NCI-H526 (cell line): ENCODE measurements around the gene POLR2H.
A peak's percentile ranks its signal among the peaks of the same experiment; 100 is the strongest.

Source experiments
- DNase-seq, 2 experiments: peaks; one replicate each; lab custom pipeline; 2025; lab: John Stamatoyannopoulos, UW

Gene POLR2H

DNA sequence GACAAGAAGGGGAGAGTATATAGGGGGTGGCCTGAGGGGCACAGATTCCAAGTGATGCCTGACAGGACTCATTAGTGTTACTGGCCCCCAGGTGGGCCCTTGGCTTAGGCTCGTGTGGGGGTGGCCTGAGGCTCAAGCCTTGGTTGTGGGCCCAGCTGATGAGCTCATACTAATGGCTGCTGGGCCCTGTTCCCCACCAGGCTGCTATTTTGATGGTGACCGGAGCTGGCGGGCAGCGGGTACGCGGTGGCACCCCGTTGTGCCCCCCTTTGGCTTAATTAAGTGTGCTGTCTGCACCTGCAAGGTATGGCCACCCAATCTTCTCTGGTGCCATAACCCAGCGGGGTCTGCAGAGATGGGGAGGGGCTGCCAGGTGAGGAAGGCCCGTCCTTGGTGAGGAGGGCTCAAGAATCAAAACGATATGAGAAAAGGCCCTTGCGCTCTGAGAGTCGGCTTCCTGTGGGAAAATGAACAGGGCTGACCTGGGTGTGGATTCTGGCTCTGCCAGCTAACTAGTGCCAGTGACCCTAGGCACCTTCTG, 25.7 kb downstream of the POLR2H start:
- no peak for DNase-seq

DNA sequence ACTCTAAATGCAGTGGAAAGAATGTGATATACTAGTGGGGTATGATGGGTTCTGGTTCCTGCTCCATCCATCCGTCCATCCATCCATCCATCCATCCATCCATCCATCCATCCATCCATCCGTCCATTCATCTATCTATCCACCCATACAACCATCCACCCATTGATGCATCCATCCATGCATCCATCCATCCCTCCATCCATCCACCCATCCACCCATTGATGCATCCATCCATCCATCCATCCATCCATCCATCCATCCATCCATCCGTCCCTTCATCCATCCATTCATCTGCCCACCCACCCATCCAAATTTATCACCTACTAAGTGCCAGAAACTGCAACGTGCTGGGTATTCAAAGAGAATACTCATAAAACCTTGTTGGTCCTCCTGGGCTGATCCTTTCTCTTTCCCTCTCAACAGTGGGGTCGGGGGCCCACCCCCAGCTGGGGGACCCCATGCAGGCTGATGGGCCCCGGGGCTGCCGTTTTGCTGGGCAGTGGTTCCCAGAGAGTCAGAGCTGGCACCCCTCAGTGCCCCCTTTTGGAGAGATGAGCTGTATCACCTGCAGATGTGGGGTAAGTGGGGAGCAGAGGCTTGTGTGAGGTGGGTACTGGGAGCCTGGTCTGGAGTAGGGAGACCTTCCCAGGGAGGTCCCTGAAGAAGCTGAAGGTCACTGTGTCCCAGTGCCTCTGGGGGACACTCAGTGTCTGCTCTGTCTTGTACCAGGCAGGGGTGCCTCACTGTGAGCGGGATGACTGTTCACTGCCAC, 26.8 kb downstream of the POLR2H start:
- DNase-seq = no peak

DNA sequence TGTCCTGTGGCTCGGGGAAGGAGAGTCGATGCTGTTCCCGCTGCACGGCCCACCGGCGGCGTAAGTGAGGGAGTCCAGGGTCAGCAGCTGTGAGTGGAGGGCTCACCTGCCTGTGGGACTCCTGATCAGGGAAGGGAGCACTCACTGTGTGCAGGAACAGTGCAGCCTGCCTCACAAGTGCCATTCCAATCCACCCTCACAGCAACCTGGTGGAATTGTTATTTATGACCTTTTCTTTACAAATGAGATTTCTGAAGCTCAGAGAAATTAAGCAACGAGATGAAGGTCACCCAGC, 27.4 kb downstream of the POLR2H start:
- no peak for DNase-seq

DNA sequence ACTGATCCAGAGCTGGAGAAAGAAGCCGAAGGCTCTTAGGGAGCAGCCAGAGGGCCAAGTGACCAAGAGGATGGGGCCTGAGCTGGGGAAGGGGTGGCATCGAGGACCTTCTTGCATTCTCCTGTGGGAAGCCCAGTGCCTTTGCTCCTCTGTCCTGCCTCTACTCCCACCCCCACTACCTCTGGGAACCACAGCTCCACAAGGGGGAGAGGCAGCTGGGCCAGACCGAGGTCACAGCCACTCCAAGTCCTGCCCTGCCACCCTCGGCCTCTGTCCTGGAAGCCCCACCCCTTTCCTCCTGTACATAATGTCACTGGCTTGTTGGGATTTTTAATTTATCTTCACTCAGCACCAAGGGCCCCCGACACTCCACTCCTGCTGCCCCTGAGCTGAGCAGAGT, 27.9 kb downstream of the POLR2H start:
- DNase-seq = no peak

DNA sequence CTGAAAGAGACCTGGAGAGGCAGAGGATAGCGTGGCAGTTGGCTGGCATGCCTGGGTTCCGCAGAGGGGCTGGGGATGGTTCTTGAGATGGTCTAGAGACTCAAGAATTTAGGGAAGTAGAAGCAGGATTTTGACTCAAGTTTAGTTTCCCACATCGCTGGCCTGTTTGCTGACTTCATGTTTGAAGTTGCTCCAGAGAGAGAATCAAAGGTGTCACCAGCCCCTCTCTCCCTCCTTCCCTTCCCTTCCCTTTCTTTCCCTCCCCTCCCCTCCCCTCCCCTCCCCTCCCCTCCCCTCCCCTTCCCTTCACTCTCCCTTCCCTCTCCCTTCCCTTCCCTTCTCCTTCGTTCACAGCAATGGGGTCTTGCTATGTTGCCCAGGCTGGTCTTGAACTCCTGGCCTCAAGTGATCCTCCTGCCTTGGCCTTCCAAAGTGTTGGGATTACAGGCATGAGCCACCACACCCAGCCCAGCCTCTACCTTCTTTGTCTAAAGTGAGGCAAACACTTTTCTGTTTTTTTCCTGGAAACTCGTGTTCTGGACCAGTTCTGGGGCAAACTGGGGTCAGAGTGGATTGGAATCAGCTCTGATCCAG, 28.5 kb downstream of the POLR2H start:
- DNase-seq = no peak

DNA sequence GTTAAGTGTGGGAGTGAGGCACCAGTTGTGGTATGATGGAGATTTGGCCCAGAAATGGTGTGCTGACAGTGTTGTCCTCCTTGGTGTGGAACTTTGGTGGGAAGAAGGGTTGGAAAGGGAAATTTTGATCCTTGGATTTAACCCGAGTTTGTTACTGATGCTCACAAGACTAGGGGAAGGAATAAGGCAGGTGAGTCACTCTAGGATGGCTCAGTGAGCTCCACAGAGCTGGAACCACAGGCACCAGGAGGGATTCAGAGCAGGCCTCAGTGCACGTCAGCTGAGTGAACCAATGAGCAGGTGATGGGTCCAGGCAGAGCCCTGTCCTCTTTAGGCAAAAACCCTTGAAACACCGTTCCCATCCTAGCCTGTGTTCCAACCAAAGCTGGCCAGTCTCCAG, 29.8 kb downstream of the POLR2H start:
- DNase-seq = no peak

DNA sequence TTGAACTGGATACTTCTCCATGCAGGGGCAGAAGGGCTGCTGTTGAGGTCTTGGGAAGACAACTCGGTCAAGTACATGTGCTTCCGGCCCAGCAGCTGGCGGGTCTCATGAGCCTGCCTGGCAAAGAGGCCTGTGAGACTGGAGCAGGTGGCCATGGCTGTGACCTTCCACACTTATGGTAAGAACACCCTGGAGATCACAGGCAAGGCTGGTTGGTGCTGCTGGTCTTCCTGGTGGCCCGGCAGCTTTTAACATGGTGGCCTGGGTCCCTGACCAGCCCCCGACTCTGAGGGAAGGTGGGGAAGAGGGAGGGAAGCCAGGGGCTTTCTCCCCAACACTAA, 33.8 kb downstream of the POLR2H start:
- DNase-seq = no peak

DNA sequence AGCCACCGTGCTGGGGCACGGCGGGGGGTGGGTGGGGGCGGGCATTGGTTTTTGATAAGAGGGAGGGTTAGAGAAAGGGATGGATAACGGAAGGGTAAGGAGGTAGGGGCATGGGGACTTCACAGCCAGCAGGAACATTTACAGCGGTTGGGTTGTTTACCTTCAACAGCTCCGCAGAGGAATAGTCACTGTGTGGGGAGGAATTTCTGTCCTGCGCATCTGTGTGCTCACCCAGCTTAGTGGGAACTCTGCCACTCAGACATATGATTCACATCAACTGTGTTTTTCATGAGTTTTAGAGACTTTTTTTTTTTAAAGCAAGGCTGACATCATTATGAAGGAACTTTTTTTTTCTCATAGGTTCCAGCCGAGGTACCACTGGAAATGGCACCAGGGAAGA, 37.9 kb downstream of the POLR2H start:
- no peak for DNase-seq

DNA sequence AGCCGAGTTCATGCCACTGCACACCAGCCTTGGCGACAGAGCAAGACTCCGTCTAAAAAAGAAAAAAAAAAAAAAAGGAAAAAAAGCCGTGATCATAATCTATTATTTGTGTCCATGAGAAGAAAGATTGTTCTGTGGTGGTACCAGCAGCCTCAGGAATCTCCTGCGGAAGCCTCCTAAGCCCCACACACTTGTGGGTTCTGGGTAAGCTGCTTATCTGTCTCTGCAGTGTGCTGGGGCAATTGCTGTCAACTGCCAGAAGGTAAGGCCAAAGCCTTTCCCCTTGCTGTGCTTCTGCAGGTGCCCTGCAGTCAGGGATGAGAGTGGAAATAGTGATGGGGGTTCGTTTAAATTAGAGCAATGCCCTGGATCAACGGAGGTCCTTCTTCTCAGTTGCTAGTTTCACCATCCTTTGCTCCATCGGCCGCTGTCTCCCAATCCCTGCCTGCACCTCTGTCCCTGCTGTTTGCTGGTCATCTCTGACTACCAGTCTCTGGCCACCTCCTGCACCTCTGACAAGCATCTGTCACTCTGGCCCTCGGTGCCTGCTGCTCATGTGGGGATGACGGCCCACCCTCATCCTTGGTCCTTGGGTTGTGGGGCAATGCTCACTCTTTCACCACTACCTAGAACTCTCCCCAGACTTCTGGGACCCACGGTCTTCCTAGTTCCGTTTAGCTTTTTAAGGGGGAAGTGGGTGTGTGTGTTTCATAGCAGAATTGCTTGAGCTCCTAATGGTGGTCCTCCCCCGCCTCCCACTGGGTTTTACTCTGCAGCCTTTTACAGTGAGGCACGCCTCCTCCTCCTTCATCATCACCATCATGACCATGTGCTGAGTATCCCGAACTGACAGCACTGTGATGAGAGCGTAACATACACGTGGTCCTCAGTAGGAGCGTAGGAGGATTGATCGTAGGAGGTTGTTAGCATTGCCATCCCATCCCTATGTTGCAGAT, 43.8 kb downstream of the POLR2H start:
- DNase-seq = no peak

DNA sequence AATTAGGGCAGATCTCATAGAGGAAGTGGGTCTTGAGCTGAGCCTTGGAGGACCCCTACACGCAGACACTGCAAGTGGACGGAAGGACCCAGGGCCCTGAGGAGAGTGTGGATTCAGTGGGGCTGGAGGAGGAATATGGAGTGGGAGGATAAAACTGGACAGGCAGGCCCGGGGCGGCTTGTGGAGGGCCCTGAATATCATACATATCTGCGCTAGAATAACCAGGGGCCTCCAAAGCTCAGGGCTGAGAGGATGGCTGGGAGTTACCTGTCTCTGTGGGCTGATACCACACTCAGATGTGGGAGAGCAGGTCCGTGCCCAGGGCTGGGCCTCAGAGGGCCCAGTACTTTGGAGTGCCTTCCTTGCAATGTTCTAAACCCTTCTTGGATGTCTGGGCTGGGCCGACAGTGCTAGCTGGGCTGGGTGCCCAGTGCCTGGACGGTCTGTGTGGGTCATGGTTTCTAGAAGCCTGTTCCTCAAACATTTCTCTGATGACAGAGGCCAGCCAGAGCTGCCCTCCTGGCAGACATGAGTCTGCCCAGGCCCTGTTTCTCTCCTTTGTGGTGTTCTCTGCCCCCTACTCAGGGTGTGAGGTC, 47.9 kb downstream of the POLR2H start:
- no peak for DNase-seq

DNA sequence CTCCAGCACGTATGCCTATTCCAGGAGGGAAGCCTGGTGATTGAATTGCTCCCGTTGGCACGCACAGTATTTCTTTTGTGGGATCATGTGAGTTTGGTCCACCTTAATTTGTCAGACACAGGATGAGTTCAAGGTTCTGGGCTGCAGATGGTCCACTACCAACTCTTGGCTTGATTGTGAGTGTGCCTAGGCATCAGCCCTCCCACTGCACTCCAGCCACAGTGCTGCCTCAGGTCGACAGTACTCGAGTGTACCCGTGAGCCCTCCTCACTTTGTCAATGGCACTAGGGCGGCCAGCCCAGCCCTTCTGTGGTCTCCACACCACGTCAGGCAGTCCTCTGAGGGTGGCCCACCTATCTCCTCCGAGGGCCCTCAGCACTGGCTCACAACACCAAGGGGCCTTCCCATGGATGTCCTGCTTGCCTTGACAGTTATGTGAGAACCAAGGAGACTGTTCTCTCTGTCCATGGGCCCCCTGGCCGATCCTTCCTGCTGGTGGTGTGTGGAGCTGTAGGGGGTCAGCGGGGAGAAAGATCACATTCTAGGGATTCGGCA, 48.5 kb downstream of the POLR2H start:
- no peak for DNase-seq

DNA sequence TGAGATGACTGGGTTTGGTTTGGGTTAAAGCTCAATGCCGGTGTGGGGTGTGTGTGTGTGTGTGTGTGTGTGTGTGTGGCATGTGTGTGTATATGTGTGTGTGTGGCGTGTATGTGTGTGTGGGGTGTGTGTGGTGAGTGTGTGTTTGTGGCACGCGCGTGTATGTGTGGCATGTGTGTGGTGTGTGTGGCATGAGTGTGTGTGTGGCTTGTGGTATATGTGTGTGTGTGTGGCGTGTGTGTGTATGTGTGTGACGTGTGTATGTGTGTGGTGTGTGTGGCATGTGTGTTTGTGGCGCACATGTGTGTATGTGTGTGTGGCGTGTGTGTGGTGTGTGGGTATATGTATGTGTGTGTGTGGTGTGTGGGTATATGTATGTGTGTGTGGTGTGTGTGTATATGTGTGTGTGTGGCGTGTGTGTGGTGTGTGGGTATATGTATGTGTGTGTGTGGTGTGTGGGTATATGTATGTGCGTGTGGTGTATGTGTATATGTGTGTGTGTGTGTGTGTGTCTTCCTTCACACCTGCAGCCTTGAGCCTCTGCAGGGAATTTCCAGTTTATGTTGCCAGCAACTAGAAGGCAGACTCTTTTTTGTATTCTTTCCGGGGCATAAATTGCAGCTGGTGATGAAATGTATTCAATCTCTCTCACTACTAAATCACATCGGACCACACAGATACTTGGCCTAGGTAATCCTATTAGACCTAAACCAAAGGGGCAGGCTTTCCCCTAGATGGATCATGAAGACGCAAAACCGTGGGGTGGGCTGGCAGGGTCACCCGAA, 53.1 kb downstream of the POLR2H start:
- DNase-seq = no peak

DNA sequence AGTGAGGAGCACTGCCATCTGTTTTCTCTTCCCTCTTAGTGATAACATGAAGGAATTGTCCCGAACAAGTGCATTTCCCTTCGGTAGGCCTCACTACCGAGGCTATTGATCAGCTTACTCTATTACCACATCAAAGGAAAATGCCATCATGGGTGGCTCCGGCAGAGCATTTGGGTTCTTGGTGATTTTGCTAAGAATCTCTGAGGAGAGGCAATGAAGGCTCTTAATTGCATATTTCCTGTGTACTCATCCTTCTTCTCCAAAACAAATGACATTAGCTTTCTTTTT, 53.6 kb downstream of the POLR2H start:
- DNase-seq = no peak

DNA sequence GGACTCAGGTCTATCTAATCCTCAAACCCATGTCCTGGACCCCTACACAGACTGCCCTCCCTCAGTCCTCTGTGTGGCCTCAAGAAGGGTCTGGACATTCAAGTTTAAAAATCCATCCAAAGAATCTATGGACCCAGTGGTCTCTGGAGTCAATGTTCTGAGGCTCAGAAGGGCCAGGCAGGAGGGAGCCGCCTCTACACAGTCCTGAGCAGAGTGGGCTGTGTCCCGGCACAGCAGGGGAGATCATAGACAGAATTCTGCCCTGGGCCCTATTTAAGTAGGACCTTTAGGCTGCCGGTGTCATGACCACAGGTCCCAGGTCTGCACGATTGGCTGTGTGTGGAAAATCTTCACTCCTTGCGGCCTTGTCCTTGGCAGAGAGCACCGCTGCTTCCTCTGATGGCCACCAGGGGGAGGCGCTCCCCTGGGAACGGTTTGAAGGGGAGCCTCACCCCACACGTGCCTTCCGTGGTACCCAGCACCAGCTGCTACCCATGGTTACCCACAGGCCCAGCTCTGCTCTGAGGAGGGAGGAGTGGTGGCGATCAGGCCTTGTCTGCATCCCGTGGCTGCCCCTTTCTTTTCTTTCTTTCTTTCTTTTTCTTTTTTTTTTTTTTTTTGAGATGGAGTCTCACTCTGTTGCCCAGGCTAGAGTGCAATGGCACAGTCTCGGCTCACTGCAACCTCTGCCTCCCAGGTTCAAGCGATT, 56.3 kb downstream of the POLR2H start:
- peak; percentile 53 to 81 for DNase-seq
